GM12878 (cell line): ENCODE data around the gene TELO2. TPM values are rescaled to one million over a fixed set of nuclear protein-coding genes. Genes with fewer than 3 reads are reported as not detected.

Source experiments
- ATAC-seq: fragments of 200-7000 bp; cut with Tn5 transposase; 3 replicates; pipeline ENCODE4 v1.9.1; 2020; ENCODE audit warnings: mild to moderate bottlenecking, moderate library complexity
- BruUV-seq: library from RNA; stranded (reverse); fragments of 400-500 nt; replicated peaks from 2 replicates; lab custom pipeline; 2021; lab: Mats Ljungman, UMichigan
- CTCF ChIA-PET: fragments of 300-600 bp; sonication (Branson Sonifier 250); formaldehyde crosslinking; extraction: SDS; loops from one replicate; lab custom pipeline; 2021; ENCODE audit warnings: inconsistent platforms; lab: Yijun Ruan, JAX
- POLR2A ChIA-PET: fragments of 350-600 bp; formaldehyde crosslinking; extraction: SDS; loops from one replicate; lab custom pipeline; 2021; ENCODE audit warnings: inconsistent platforms; lab: Charles Lee
- RAD21 ChIA-PET: fragments of 300-600 bp; sonication (Branson Sonifier 250); formaldehyde crosslinking; loops from one replicate; lab custom pipeline; 2023; ENCODE audit warnings: antibody characterized with exemption; ENCODE audit not compliant: unreplicated experiment; lab: Charles Lee
- SMC1A ChIA-PET: fragments of 300-600 bp; sonication (Branson Sonifier 250); formaldehyde crosslinking; loops from one replicate; lab custom pipeline; 2023; ENCODE audit not compliant: unreplicated experiment, uncharacterized antibody; lab: Charles Lee
- DNase-seq: peaks from one replicate; pipeline ENCODE4 v3.0.0-alpha.2; 2011; ENCODE audit warnings: low read depth, low spot score
- FAIRE-seq: peaks from 3 replicates; lab custom pipeline; 2011; peaks lifted over from hg19 to GRCh38; lab: Jason Lieb, UNC
- H2AFZ ChIP-seq: 2 replicates; pipeline ENCODE4 v1.6.0; 2011; ENCODE audit warnings: low read depth, low read length, control low read depth; ENCODE audit not compliant: control insufficient read depth
- H3K27ac ChIP-seq: 2 replicates; pipeline ENCODE4 v1.5.1; 2011; ENCODE audit warnings: control low read depth; ENCODE audit not compliant: control insufficient read depth, insufficient read depth
- H3K27me3 ChIP-seq, 2 experiments: replicated peaks in 1 of 2; 2 replicates each; pipeline versions ENCODE4 v1.6.0 to v1.6.1; 2011; ENCODE audit warnings: low read length in 1 of 2; ENCODE audit not compliant: control insufficient read depth in 2 of 2, insufficient read depth in 2 of 2
- H3K36me3 ChIP-seq, 2 experiments: 2 replicates each; pipeline ENCODE4 v1.5.1; 2011; ENCODE audit warnings: low read length in 1 of 2; ENCODE audit not compliant: control insufficient read depth in 2 of 2, insufficient read depth in 2 of 2
- H3K4me1 ChIP-seq: 2 replicates; pipeline ENCODE4 v1.6.1; 2011; ENCODE audit warnings: mild to moderate bottlenecking, low read length, moderate library complexity, mixed read lengths; ENCODE audit not compliant: control insufficient read depth, insufficient read depth
- H3K4me2 ChIP-seq: 2 replicates; pipeline ENCODE4 v1.6.0; 2011; ENCODE audit warnings: control low read depth; ENCODE audit not compliant: control insufficient read depth, insufficient read depth
- H3K4me3 ChIP-seq: fragments of 200-600 bp; sonication (generic); 2 replicates; pipeline ENCODE4 v1.5.1; 2016
- H3K79me2 ChIP-seq: 2 replicates; pipeline ENCODE4 v1.6.0; 2011; ENCODE audit warnings: low read length; ENCODE audit not compliant: control insufficient read depth, insufficient read depth
- H3K9ac ChIP-seq: 2 replicates; pipeline ENCODE4 v1.8.0; 2011; ENCODE audit warnings: low read length, control low read depth, mixed read lengths; ENCODE audit not compliant: control insufficient read depth, insufficient read depth
- H3K9me3 ChIP-seq: replicated peaks from 3 replicates; pipeline ENCODE4 v1.5.1; 2011; ENCODE audit warnings: mild to moderate bottlenecking, low read length; ENCODE audit not compliant: control insufficient read depth, insufficient read depth
- H4K20me1 ChIP-seq: 2 replicates; pipeline ENCODE4 v1.6.0; 2011; ENCODE audit not compliant: control insufficient read depth, insufficient read depth
- ATF3 ChIP-seq: IDR thresholded peaks from 2 replicates; pipeline ENCODE4 v1.6.1; 2011; ENCODE audit warnings: low read depth, mild to moderate bottlenecking, low read length, moderate library complexity, borderline replicate concordance; ENCODE audit errors: extremely low read depth
- BCL3 ChIP-seq: IDR thresholded peaks from 2 replicates; pipeline ENCODE4 v1.6.1; 2011; ENCODE audit warnings: borderline replicate concordance, low read depth, mild to moderate bottlenecking, moderate library complexity, low read length; ENCODE audit not compliant: insufficient read depth, poor library complexity, severe bottlenecking
- EZH2 ChIP-seq: IDR thresholded peaks from 2 replicates; pipeline ENCODE4 v1.6.1; 2012; ENCODE audit warnings: low read depth, mild to moderate bottlenecking, control low read depth, inconsistent platforms, low read length, borderline replicate concordance; ENCODE audit not compliant: control insufficient read depth
- KLF5 ChIP-seq: fragments of 450-650 bp; IDR thresholded peaks from 2 replicates; pipeline ENCODE4 v1.6.1; 2014; ENCODE audit warnings: mild to moderate bottlenecking; ENCODE audit not compliant: partially characterized antibody
- MXI1 ChIP-seq: fragments of 150-350 bp; IDR thresholded peaks from 2 replicates; pipeline ENCODE4 v1.6.1; 2011; ENCODE audit warnings: low read depth, mild to moderate bottlenecking, inconsistent platforms, low read length, improper control_type of control experiment
- NFIC ChIP-seq: IDR thresholded peaks from 2 replicates; pipeline ENCODE4 v1.6.1; 2012; ENCODE audit warnings: low read depth, mild to moderate bottlenecking, inconsistent platforms, low read length, moderate library complexity
- NFYB ChIP-seq: IDR thresholded peaks from 2 replicates; pipeline ENCODE4 v1.6.1; 2011; ENCODE audit warnings: low read depth, mild to moderate bottlenecking, low read length, improper control_type of control experiment, moderate library complexity; ENCODE audit not compliant: insufficient read depth
- PBX3 ChIP-seq: IDR thresholded peaks from 2 replicates; pipeline ENCODE4 v1.6.1; 2011; ENCODE audit warnings: mild to moderate bottlenecking, low read depth, low read length, moderate library complexity; ENCODE audit not compliant: insufficient replicate concordance
- RAD21 ChIP-seq: IDR thresholded peaks from 2 replicates; pipeline ENCODE4 v1.6.1; 2011; ENCODE audit warnings: mild to moderate bottlenecking, low read depth, low read length, moderate library complexity; ENCODE audit not compliant: insufficient read depth
- RUNX3 ChIP-seq: IDR thresholded peaks from 2 replicates; pipeline ENCODE4 v1.6.1; 2012; ENCODE audit warnings: low read length, inconsistent platforms
- SMAD1 ChIP-seq: fragments of 450-650 bp; IDR thresholded peaks from 2 replicates; pipeline ENCODE4 v1.6.1; 2018; ENCODE audit warnings: mild to moderate bottlenecking, low read depth; ENCODE audit not compliant: partially characterized antibody
- SP1 ChIP-seq: IDR thresholded peaks from one replicate; pipeline ENCODE4 v1.6.1; 2011; ENCODE audit warnings: low read depth, low read length
- SUZ12 ChIP-seq: fragments of 200-600 bp; sonication (generic); IDR thresholded peaks from one replicate; pipeline ENCODE4 v1.6.1; 2018; ENCODE audit warnings: antibody characterized with exemption, mild to moderate bottlenecking; ENCODE audit not compliant: unreplicated experiment
- WGBS: methylation state at CpG from one replicate; pipeline ENCODE4 v1.1.6; 2016; ENCODE audit warnings: low lambda C conversion rate; ENCODE audit not compliant: insufficient replicate concordance, insufficient coverage; ENCODE audit errors: missing lambda C conversion rate; 5-methylcytosine and 5-hydroxymethylcytosine counted together
- in situ Hi-C: fragments of 300-500 bp; cut with MboI; formaldehyde crosslinking; loops from 9 replicates; pipeline ENCODE4 v1.14.3; 2018; ENCODE audit warnings: mixed read lengths
- intact Hi-C: fragments of 100-400 bp; cut with micrococcal nuclease; formaldehyde crosslinking; loops from one replicate; pipeline ENCODE4 v1.14.2; 2022; ENCODE audit not compliant: unreplicated experiment
- polyA plus RNA-seq, 11 experiments: library from polyadenylated mRNA; depleted of rRNA in 4 of 11; unstranded in 6 of 11; stranded (reverse) in 5 of 11; fragments of >200 nt; fragmentation: Nextera tagmentation in 4 of 11; fragmentation: Illumina TruSeq in 1 of 11; extraction: Ambion mirVana in 4 of 11; extraction: Trizol in 1 of 11; gene quantifications; 1 replicate in 1 of 11; 2 replicates in 10 of 11; pipeline versions ENCODE4 v1.2.1 to v1.2.3, GENCODE V29; 2011 to 2016; ENCODE audit warnings: inconsistent platforms in 2 of 11, missing spikeins in 2 of 11, low read depth in 1 of 11
- total RNA-seq, 4 experiments: library from RNA; depleted of rRNA in 3 of 4; stranded (reverse); fragments of >200 nt in 3 of 4; fragmentation: Illumina TruSeq in 1 of 4; extraction: Trizol in 1 of 4; gene quantifications; 2 replicates each; pipeline versions ENCODE4 v1.2.1 to v1.2.3, GENCODE V29; 2013 to 2021

Gene TELO2
- total and polyA plus RNA-seq, 10 of the 15 experiments (the other 5 are each of a cell fraction or from before 2014, with no cell fraction given) = 0.55 to 72.8 (median 18.6) TPM

- BruUV-seq = no TSS peak
- H3K27me3 ChIP-seq = no peaks in the 10 kb centered on the region
- ATAC-seq = no peak
- no peaks in the 10 kb centered on the region for H3K79me2 ChIP-seq
- intact Hi-C loops = no loop called here
- POLR2A ChIA-PET = no interaction called here
- H3K4me3 ChIP-seq = no peak overlapping the region
- no peak overlapping the region for H3K9ac ChIP-seq
- WGBS = 87% methylated on average over 34 of the region's 34 CpGs
- H3K4me1 ChIP-seq = no peaks in the 10 kb centered on the region
- no peak overlapping the region for H2AFZ ChIP-seq
- no peak overlapping the region for H3K4me2 ChIP-seq
- H3K27ac ChIP-seq = no peak overlapping the region
- H4K20me1 ChIP-seq = no peaks in the 10 kb centered on the region
- CTCF ChIA-PET = no interaction called here
- H3K9me3 ChIP-seq = no peaks in the 10 kb centered on the region
- no peak for DNase-seq
- FAIRE-seq = no peak
- SMC1A ChIA-PET = no interaction called here
- no peak for TF ChIP-seq SP1
- no peak for TF ChIP-seq EZH2
- TF ChIP-seq RAD21 = no peak
- no peak for TF ChIP-seq RUNX3
- no peak for TF ChIP-seq KLF5
- TF ChIP-seq NFIC = no peak
- no peak for TF ChIP-seq SUZ12
- TF ChIP-seq BCL3 = peak; percentile 63
- TF ChIP-seq PBX3 = peak; percentile 17
- no peak for TF ChIP-seq NFYB
- no peak for TF ChIP-seq ATF3
- no peak for TF ChIP-seq SMAD1
- TF ChIP-seq MXI1 = no peak
- TF ChIP-seq, all 136 proteins: peak for 2
- RAD21 ChIA-PET = no interaction called here
- no peaks in the 10 kb centered on the region for H3K36me3 ChIP-seq
- in situ Hi-C loops = no loop called here
Measured at GRCh38 chr16:1554826-1555445, 61.8 kb downstream of the TELO2 start.
